Activated naive CD4-positive, alpha-beta T cell treated with anti-CD3 and anti-CD28 coated beads, Interleukin-2, amount 10 ng/mL, durations not matched to agents 7 days and 5 days (primary cell): ENCODE data around the gene NUDCD3.
A peak's percentile ranks its signal among the peaks of the same experiment; 100 is the strongest.

Experiments used
- CTCF ChIA-PET: fragments of 350-600 bp; sonication (Branson Sonifier 250); formaldehyde crosslinking; loops from one replicate; lab custom pipeline; 2021; ENCODE audit warnings: antibody characterized with exemption; lab: Charles Lee
- DNase-seq: peaks from one replicate; pipeline ENCODE4 v3.0.0-alpha.2; 2020
- H3K27ac Mint-ChIP-seq: one replicate; pipeline ENCODE4 v1.8.0; 2021; ENCODE audit warnings: mild to moderate bottlenecking, moderate library complexity, mixed read lengths
- H3K27me3 Mint-ChIP-seq: one replicate; pipeline ENCODE4 v1.8.0; 2021; ENCODE audit warnings: mild to moderate bottlenecking, mixed read lengths
- H3K36me3 Mint-ChIP-seq: one replicate; pipeline ENCODE4 v1.8.0; 2021; ENCODE audit warnings: mixed read lengths
- H3K4me1 Mint-ChIP-seq: one replicate; pipeline ENCODE4 v1.8.0; 2021; ENCODE audit warnings: mixed read lengths
- H3K4me3 Mint-ChIP-seq: one replicate; pipeline ENCODE4 v1.8.0; 2021; ENCODE audit warnings: mild to moderate bottlenecking, moderate library complexity, mixed read lengths
- H3K9me3 Mint-ChIP-seq: one replicate; pipeline ENCODE4 v1.8.0; 2021; ENCODE audit warnings: mixed read lengths

Gene NUDCD3

DNA sequence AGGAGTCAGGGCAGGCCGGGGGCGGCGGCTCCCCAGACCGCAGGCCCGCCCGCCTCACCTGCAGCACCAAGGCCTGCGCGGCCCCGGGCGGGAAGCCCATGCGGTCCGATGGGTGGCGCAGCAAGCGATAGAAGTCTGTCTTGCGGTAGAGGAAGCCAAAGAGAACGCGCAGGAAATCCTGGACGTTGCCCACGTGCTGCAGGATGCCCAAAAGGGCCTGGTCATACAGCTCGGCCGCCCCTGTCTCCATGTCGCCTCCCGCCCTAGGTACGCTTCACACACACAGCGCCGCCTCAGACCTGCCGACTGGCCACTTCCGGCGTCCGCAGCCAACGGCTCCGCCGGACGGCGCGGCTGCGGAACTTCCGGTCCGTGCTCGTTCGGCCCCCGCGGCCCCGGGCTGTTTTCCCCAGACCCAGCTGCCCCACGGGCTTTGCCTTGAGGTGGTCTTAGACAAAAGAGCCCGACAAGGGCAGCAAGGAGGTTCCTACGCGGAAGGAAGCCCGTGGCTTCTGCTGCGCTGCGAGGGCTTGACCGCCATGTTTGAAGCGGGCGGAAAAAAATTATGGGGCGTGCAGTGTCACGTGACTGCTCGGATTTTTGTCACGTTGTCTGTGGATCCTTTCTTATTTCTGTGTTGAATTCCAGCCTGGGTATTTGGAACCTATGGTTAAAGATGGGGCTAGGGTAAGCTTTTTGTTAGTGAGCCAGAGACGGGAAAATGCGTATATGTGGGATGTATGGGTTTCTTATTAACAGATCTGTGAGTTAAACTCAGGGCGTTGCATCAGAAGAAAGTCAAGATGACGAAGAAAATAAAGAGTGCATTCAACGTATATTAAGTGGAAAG is at the start of gene NUDCD3:
TSS of gene NUDCD3 (minus strand) at position 308 of the 850 bp plus-strand sequence. CDS start at position 250, 58 bp downstream.
- Mint-ChIP-seq H3K27ac (peak within 1 kb of the TSS; percentile 88), H3K9me3 (no peaks in the 10 kb centered on the region), H3K36me3 (peaks cover 29% of the 10 kb centered on the region), H3K4me3 (peak within 1 kb of the TSS; percentile 72), H3K4me1 (peaks cover 43% of the 10 kb centered on the region), H3K27me3 (no peaks in the 10 kb centered on the region)
- DNase-seq = peak; percentile 87
- CTCF ChIA-PET = interaction anchor here (0.6 to 1.5 kb wide), 6 partner anchors 11 to 249 kb away, joined by 3 to 5 read pairs (median 3); no protein-coding TSS in a partner anchor

DNA sequence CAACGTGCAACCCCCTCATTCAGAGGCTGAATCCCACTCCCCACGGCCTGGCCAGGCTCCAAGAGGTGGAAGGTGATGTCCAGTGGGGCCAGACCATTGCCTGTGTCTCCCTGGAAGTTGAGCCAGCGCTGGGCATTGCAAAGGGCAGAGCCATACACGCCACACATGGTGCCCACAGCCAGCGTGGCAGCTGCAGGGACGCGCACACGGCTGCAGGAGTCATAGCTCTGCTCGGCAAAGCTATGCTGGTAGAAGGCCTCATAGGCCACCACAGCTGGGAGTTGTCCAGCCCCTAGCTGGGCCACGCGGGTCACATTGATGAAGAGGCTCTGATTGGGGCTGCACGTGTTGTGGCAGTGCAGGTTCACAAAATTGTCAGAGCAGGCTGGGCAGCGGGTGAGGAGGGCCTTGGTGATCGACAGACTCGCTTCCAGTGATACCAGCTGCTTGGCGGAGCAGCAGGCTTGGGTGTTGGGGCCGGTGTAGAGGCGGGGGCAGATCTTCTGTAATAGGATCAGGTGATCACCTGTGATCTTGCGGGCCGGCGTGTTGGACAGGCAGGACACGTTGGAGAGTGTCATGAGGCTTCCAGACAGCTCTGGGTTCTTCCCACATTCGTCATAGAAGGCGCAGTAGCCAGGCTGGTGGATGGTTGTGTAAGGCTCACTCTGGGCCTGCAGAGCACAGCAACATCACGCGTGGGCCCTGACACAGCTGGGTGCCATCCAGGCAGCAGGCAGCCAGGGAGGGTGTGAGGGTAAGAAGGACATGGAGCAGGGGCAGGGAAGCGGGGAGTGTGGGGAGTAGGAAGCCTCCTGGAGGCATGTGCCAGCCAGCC is 49.4 kb upstream of the NUDCD3 start:
- Mint-ChIP-seq H3K4me3 (no peak overlapping the region), H3K4me1 (no peaks in the 10 kb centered on the region), H3K27me3 (no peaks in the 10 kb centered on the region), H3K36me3 (no peaks in the 10 kb centered on the region), H3K27ac (no peak overlapping the region), H3K9me3 (no peaks in the 10 kb centered on the region)
- DNase-seq = no peak
- CTCF ChIA-PET = no interaction called here

- no peak overlapping the region for H3K27ac Mint-ChIP-seq
- CTCF ChIA-PET = interaction anchor here (1.4 kb wide), 1 partner anchor 26 kb away, joined by 4 read pairs; no protein-coding TSS in a partner anchor
These were observed 48.6 kb upstream of the NUDCD3 start for GRCh38 chr7:44538798-44539668.

DNA sequence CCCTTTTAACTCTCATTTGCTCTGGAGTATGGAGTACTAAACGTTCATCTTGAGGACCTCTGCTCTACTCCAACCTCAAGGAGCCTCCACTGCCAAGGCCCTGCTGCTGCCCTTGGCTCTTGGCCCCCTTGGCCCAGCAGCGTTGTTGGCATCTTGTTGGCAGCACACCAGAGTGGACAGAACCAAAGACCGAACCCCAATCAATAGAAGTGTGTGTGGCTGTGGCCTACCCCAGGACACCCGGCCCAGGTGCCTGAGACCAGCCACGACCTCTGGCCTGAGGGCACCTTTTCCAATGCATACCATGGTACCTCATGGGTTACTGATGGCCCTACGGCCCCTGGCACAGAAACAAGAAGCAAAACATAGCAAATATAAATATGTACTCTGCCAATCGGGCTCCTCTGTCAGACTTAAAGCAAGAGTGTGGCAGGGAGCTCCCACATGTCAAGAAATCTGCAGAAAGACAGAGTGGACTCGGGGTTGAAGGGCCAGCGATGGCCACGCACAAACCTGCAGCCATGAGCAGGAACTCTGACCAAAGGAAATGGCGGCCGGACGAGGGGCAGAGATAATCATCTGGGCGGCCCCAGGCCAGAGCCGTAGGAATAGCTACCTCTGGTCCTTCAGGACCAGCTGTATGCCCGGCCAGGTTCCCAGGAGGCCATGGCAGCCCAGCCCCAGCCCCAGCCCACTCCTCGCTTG is 47.8 kb upstream of the NUDCD3 start:
- H3K27me3 Mint-ChIP-seq = peaks cover 2% of the 10 kb centered on the region
- H3K9me3 Mint-ChIP-seq = no peaks in the 10 kb centered on the region
- no peaks in the 10 kb centered on the region for H3K4me1 Mint-ChIP-seq
- H3K4me3 Mint-ChIP-seq = no peak overlapping the region
- CTCF ChIA-PET = interaction anchor here (1.4 kb wide), 1 partner anchor 27 kb away, joined by 4 read pairs; no protein-coding TSS in a partner anchor
- no peaks in the 10 kb centered on the region for H3K36me3 Mint-ChIP-seq
- H3K27ac Mint-ChIP-seq = no peak overlapping the region
- no peak for DNase-seq

More at GRCh38 chr7:44538798-44539668, 48.6 kb upstream of the NUDCD3 start:
- no peaks in the 10 kb centered on the region for H3K4me1 Mint-ChIP-seq
- H3K9me3 Mint-ChIP-seq = no peaks in the 10 kb centered on the region
- H3K27me3 Mint-ChIP-seq = no peaks in the 10 kb centered on the region
- DNase-seq = no peak
- H3K4me3 Mint-ChIP-seq = no peak overlapping the region
- H3K36me3 Mint-ChIP-seq = no peaks in the 10 kb centered on the region

DNA sequence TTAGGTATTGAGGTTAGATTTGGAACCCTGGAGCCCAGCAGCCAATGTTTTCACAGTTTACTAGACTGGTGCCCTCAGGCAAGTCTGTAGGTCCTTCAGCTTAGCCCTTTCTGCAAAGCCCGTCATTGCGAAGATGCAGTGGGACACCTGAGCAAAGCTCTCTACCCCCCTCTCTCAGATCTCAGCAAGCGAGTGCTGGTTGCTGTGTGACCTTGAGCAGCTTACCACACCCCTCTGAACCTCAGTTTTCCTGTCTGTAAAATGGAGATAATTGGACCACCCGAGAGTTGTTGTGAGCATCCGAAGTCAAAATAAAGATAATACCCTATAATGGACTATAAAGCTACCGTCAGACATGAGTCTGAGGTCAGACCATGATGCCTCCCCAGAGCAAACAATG is 47.0 kb upstream of the NUDCD3 start:
- DNase-seq = peak; percentile 4
- no peak overlapping the region for H3K27ac Mint-ChIP-seq
- H3K9me3 Mint-ChIP-seq = no peaks in the 10 kb centered on the region
- CTCF ChIA-PET = interaction anchor here (0.6 to 1.4 kb wide), 2 partner anchors 28 to 40 kb away, joined by 3 to 4 read pairs; no protein-coding TSS in a partner anchor
- no peaks in the 10 kb centered on the region for H3K4me1 Mint-ChIP-seq
- H3K4me3 Mint-ChIP-seq = no peak overlapping the region
- no peaks in the 10 kb centered on the region for H3K36me3 Mint-ChIP-seq
- H3K27me3 Mint-ChIP-seq = peaks cover 3% of the 10 kb centered on the region

GRCh38 chr7:44536090-44536489 is 45.6 kb upstream of the NUDCD3 start:
- H3K27me3 Mint-ChIP-seq = peaks cover 6% of the 10 kb centered on the region
- H3K27ac Mint-ChIP-seq = no peak overlapping the region
- H3K36me3 Mint-ChIP-seq = no peaks in the 10 kb centered on the region
- CTCF ChIA-PET = interaction anchor here (1.0 kb wide), 1 partner anchor 21 kb away, joined by 3 read pairs; no protein-coding TSS in a partner anchor
- H3K9me3 Mint-ChIP-seq = no peaks in the 10 kb centered on the region
- no peak for DNase-seq
- H3K4me1 Mint-ChIP-seq = peaks cover 2% of the 10 kb centered on the region
- no peak overlapping the region for H3K4me3 Mint-ChIP-seq

DNA sequence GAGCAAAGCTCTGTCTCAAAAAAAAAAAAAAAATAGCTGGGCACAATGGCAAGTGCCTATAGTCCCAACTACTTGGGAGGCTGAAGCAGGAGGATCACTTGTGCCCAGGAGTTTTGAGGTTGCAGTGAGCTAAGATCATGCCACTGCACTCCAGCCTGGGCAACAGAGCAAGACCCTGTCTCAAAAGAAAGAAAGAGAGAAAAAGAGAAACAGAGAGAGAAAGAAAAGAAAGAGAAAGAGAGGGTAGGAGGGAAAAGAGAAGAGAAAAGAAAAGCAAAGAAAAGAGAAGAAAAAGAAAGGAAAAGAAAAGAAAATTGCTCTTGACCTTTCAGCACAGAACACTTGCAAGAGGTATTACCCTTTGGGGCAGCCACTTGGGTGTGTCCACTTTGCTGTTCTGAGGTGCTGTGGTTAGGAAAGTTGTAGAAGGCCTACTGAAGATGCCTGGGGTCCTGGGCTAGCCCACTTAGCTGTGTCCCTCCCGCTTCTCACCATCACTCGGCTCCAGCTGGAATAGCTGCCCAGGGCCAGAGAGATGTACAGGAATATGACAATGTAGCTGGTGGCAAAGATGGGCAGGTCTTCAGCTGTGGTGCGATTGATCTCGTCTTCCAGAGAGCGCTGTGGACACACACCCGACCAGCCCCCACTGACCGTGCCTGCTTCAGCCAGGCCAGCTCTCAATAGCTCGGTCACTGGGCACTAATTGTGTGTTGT is 45.0 kb upstream of the NUDCD3 start:
- no peaks in the 10 kb centered on the region for H3K36me3 Mint-ChIP-seq
- H3K27ac Mint-ChIP-seq = no peak overlapping the region
- peaks cover 12% of the 10 kb centered on the region for H3K27me3 Mint-ChIP-seq
- CTCF ChIA-PET = interaction anchor here (0.6 to 3.1 kb wide), 8 partner anchors 10 to 602 kb away, joined by 3 to 21 read pairs (median 3); no protein-coding TSS in a partner anchor
- H3K4me1 Mint-ChIP-seq = peaks cover 4% of the 10 kb centered on the region
- no peak overlapping the region for H3K4me3 Mint-ChIP-seq
- H3K9me3 Mint-ChIP-seq = no peaks in the 10 kb centered on the region
- no peak for DNase-seq

GRCh38 chr7:44534501-44534900 is 44.0 kb upstream of the NUDCD3 start:
- Mint-ChIP-seq H3K27ac (no peak overlapping the region), H3K4me3 (no peak overlapping the region)
- peak; percentile 66 for DNase-seq

DNA sequence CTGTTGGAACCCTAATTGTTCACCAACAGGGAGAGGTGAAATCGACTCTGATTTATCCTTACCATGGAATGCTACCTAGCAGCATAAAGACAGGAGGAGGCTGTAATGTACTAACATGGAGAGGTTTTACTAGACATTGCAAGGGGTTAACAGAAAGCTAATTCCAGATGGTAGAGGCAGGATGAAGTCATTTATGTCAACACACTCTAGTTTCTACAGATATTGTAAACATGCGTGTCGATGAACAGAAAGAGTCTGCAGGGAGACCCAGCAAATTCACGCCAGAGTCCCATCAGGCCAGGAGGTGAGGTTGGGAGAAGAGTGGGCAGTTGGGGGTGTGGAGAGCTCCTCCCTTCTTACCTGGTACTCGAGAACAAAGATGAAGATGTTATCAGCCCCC is 43.6 kb upstream of the NUDCD3 start:
- no peaks in the 10 kb centered on the region for H3K36me3 Mint-ChIP-seq
- CTCF ChIA-PET = interaction anchor here (0.7 to 3.1 kb wide), 12 partner anchors 9 to 392 kb away, joined by 3 to 21 read pairs (median 4); partner anchors contain the start of gene MYL7
- H3K9me3 Mint-ChIP-seq = peaks cover under 1% of the 10 kb centered on the region
- no peak overlapping the region for H3K27ac Mint-ChIP-seq
- no peak for DNase-seq
- peaks cover 4% of the 10 kb centered on the region for H3K4me1 Mint-ChIP-seq
- peaks cover 12% of the 10 kb centered on the region for H3K27me3 Mint-ChIP-seq
- H3K4me3 Mint-ChIP-seq = no peak overlapping the region

More at GRCh38 chr7:44534501-44534900, 44.0 kb upstream of the NUDCD3 start:
- CTCF ChIA-PET = interaction anchor here (0.7 to 3.1 kb wide), 13 partner anchors 9 to 603 kb away, joined by 3 to 21 read pairs (median 4); partner anchors contain the start of gene MYL7
- Mint-ChIP-seq H3K27me3 (peaks cover 12% of the 10 kb centered on the region), H3K9me3 (no peaks in the 10 kb centered on the region), H3K4me1 (peaks cover 4% of the 10 kb centered on the region), H3K36me3 (no peaks in the 10 kb centered on the region)

DNA sequence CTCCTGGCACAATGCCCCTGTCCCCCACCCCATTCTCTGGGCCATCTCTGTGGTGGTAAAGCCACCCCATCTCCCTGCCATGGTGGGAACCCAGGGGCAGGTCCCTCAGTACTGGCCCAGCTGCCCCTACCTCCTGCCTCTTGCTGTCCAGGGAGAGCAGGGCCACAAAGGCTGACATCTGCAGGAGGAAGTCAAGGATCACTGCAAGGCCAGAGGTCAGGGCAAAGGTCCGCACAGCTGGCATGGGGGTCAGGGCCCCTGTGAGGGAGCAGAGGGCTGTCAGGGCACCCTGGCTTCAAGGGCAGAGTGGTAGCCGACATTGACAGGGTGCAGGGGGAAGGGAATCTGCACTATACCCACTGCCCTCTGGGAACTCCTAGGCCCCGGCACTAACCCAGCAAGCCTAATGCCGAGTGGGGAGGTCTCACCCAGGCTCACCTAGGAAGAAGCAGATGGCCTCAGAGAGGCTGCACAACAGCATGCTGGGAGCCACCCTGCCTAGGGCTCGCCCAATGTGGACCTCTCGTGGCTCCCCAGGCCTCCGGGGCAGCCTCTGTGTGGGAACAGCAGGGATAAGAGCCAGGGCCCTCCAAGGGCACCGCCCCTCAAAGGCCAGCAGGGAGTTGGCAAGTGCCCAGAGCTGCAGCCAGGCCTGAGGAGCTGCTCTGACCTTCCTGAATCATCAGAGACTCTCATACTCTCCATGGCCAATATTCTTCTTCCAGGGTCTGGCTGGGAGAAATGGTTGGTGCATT is 43.0 kb upstream of the NUDCD3 start:
- peaks cover 12% of the 10 kb centered on the region for H3K27me3 Mint-ChIP-seq
- H3K9me3 Mint-ChIP-seq = peaks cover 2% of the 10 kb centered on the region
- peaks cover 4% of the 10 kb centered on the region for H3K4me1 Mint-ChIP-seq
- no peak overlapping the region for H3K4me3 Mint-ChIP-seq
- H3K27ac Mint-ChIP-seq = no peak overlapping the region
- CTCF ChIA-PET = interaction anchor here (1.4 to 3.1 kb wide), 4 partner anchors 9 to 33 kb away, joined by 5 to 21 read pairs (median 8); no protein-coding TSS in a partner anchor
- DNase-seq = no peak
- no peaks in the 10 kb centered on the region for H3K36me3 Mint-ChIP-seq

DNA sequence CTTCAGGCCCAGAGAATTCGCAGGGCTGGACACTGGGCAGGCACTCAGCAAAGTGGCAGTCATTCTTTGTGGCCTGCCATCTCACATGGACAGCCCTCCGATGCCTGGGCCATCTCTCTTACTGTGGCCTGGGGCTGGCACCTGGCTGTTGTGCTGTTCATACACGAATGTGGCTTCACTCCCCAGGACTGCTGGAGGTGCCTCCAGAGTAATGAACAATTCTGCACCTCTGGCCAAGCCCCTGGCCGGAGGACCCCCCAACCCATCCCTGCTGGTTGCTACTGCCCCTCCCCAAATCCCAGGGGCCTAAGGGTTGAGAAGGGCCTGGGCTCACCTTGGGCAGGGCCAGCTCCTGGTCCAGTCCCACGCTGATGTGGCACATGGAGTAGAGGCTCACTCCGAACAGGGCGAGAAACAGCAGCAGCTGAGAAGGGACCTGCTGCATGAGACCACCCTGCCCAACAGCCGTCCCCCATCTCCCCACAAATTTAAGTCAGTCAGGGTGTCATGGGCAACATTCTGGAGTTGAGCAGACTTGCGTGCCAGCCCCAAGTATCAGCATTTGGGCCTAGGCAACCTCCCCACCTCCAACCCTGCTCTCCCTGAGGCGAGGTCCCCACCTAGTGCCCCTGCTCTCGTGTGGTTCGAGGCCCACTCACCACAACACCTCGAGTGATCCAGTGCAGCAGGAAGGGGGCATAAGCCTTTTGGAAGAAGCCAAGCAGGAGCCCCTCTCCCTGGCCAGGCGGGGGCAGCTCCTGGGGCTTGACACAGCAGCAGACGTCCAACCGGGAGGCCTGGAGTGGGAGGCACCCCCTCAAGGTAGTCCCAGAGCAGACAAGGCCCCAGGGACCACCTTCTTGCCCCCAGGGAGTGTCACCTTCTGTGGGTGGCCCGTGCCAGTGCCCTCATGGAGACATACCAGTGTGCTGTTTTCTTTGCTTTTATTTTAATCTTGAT is 41.2 kb upstream of the NUDCD3 start:
- H3K27ac Mint-ChIP-seq = no peak overlapping the region
- no peak overlapping the region for H3K4me3 Mint-ChIP-seq

More for the DNA sequence above, 41.2 kb upstream of the NUDCD3 start:
- peaks cover 4% of the 10 kb centered on the region for H3K4me1 Mint-ChIP-seq
- DNase-seq = no peak
- H3K36me3 Mint-ChIP-seq = no peaks in the 10 kb centered on the region
- CTCF ChIA-PET = no interaction called here
- peaks cover 12% of the 10 kb centered on the region for H3K27me3 Mint-ChIP-seq
- H3K9me3 Mint-ChIP-seq = peaks cover 2% of the 10 kb centered on the region
